Keratinocyte (primary cell): ENCODE data around the gene MACF1. TPM values are rescaled to one million over a fixed set of nuclear protein-coding genes. Genes with fewer than 3 reads are reported as not detected.

Experiments
- DNase-seq: peaks from one replicate; pipeline ENCODE4 v3.0.0-alpha.2; 2011; ENCODE audit warnings: low read depth, missing footprints, low spot score
- FAIRE-seq: peaks from 2 replicates; lab custom pipeline; 2011; peaks lifted over from hg19 to GRCh38; lab: Jason Lieb, UNC
- H2AFZ ChIP-seq: 2 replicates; pipeline ENCODE4 v1.6.0; 2012; ENCODE audit warnings: low read length, control low read depth, inconsistent platforms; ENCODE audit not compliant: control insufficient read depth
- H3K27ac ChIP-seq: 2 replicates; pipeline ENCODE4 v1.5.1; 2011; ENCODE audit warnings: low read length; ENCODE audit not compliant: control insufficient read depth, insufficient read depth
- H3K27me3 ChIP-seq: 3 replicates; pipeline ENCODE4 v1.6.0; 2011; ENCODE audit warnings: low read length; ENCODE audit not compliant: control insufficient read depth, insufficient read depth; ENCODE audit errors: extremely low read depth
- H3K36me3 ChIP-seq, 2 experiments: 2 replicates in 1 of 2; 3 replicates in 1 of 2; pipeline ENCODE4 v1.5.1; 2011; ENCODE audit warnings: low read length in 2 of 2, mild to moderate bottlenecking in 1 of 2; ENCODE audit not compliant: control insufficient read depth in 2 of 2, insufficient read depth in 2 of 2; ENCODE audit errors: extremely low read depth in 1 of 2
- H3K4me1 ChIP-seq: 3 replicates; pipeline ENCODE4 v1.5.1; 2011; ENCODE audit warnings: low read length; ENCODE audit not compliant: control insufficient read depth, insufficient read depth; ENCODE audit errors: extremely low read depth
- H3K4me2 ChIP-seq: 3 replicates; pipeline ENCODE4 v1.6.0; 2011; ENCODE audit warnings: low read depth, low read length; ENCODE audit not compliant: control insufficient read depth, insufficient read depth; ENCODE audit errors: extremely low read depth
- H3K4me3 ChIP-seq, 3 experiments: fragments of 200-600 bp in 1 of 3; sonication (generic) in 1 of 3; 2 replicates in 2 of 3; 3 replicates in 1 of 3; pipeline ENCODE4 v1.5.1; 2011 to 2016; ENCODE audit warnings: low read length in 3 of 3, mild to moderate bottlenecking in 3 of 3, control low read depth in 2 of 3, inconsistent platforms in 1 of 3, low read depth in 1 of 3, mixed read lengths in 1 of 3, mixed run types in 1 of 3, moderate library complexity in 1 of 3; ENCODE audit not compliant: control insufficient read depth in 2 of 3, insufficient read depth in 2 of 3; ENCODE audit errors: extremely low read depth in 1 of 3
- H3K79me2 ChIP-seq: 2 replicates; pipeline ENCODE4 v1.6.0; 2012; ENCODE audit warnings: low read length; ENCODE audit not compliant: control insufficient read depth, insufficient read depth
- H3K9ac ChIP-seq: 3 replicates; pipeline ENCODE4 v1.6.0; 2011; ENCODE audit warnings: low read length; ENCODE audit not compliant: control insufficient read depth, insufficient read depth; ENCODE audit errors: extremely low read depth
- H3K9me1 ChIP-seq: 3 replicates; pipeline ENCODE4 v1.6.0; 2011; ENCODE audit warnings: low read length; ENCODE audit not compliant: control insufficient read depth, insufficient read depth; ENCODE audit errors: extremely low read depth
- H3K9me3 ChIP-seq: 2 replicates; pipeline ENCODE4 v1.5.1; 2012; ENCODE audit warnings: low read depth, low read length; ENCODE audit not compliant: control insufficient read depth
- H4K20me1 ChIP-seq: 3 replicates; pipeline ENCODE4 v1.6.0; 2011; ENCODE audit warnings: low read length; ENCODE audit not compliant: control insufficient read depth, insufficient read depth; ENCODE audit errors: extremely low read depth
- EZH2 ChIP-seq: IDR thresholded peaks from one replicate; pipeline ENCODE4 v1.6.1; 2012; ENCODE audit warnings: inconsistent platforms, mild to moderate bottlenecking, low read length, moderate library complexity
- dilution Hi-C: fragments of 300-500 bp; cut with MboI; formaldehyde crosslinking; loops from one replicate; pipeline ENCODE4 v1.7.0; 2020; ENCODE audit warnings: low sequenced_read_pairs; ENCODE audit not compliant: extremely low pct_ligation_motif_present
- polyA plus RNA-seq, 5 experiments: library from polyadenylated mRNA; depleted of rRNA in 3 of 5; stranded (reverse) in 3 of 5; stranded (forward) in 1 of 5; unstranded in 1 of 5; fragments of >200 nt; gene quantifications; 1 replicate in 1 of 5; 2 replicates in 3 of 5; 3 replicates in 1 of 5; pipeline versions ENCODE4 v1.2.1 to v1.2.3, GENCODE V29; 2011 to 2012; ENCODE audit warnings: missing spikeins in 2 of 5, low read depth in 1 of 5, low replicate concordance in 1 of 5
- TF ChIP-seq, protein P1 (sequence below), 3 experiments: IDR thresholded peaks in 1 of 3; conservative IDR thresholded peaks in 1 of 3; optimal IDR thresholded peaks in 1 of 3; 2 replicates in 2 of 3; 3 replicates in 1 of 3; pipeline versions ENCODE3 to v1.5.1; 2011; ENCODE audit warnings: low read length in 3 of 3, mild to moderate bottlenecking in 3 of 3, moderate library complexity in 2 of 3, control low read depth in 1 of 3, inconsistent platforms in 1 of 3; ENCODE audit not compliant: insufficient read depth in 2 of 3; ENCODE audit errors: extremely low read depth in 1 of 3

The MACF1 gene
- polyA plus RNA-seq, 1 donor (not counting 4 experiments of a cell fraction or from before 2014, with no cell fraction given) = 111 TPM

DNA sequence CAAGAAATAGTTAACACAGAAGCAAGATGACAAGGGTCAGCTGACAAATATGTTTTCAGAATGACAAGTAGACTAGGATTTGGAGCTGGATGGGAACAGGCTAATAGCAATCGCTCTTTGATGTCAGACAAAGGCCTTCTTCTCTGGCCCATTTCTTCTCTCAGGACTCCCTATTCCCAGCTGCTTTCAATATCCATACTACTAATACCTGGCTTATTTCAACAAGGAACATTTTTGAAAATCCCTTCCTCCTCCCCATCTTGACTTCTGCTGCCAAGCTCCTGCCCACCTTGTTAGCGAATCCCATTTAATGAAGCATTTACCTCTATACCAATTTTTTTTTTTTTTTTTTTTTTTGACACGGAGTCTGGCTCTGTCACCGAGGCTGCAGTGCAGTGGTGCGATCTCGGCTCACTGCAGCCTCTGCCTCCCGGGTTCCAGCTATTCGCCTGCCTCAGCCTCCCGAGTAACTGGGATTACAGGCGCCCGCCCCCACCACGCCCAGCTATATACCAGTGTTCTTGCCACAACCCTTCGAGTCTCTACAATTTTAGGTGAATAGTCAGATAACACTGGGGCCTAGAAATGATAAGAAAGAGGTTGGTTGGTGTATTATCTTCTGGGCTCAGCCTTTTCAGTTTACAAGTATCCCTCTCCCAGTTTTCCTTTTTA lies 68.4 kb downstream of the MACF1 start:
- Histone ChIP-seq H3K9ac (no peak overlapping the region), H3K27me3 (no peaks in the 10 kb centered on the region), H3K4me3 (no peak overlapping the region), H3K27ac (no peak overlapping the region), H3K9me3 (no peaks in the 10 kb centered on the region), H3K4me1 (peaks cover 55% of the 10 kb centered on the region), H3K4me2 (no peak overlapping the region), H2AFZ (no peak overlapping the region), H3K9me1 (peaks cover 5% of the 10 kb centered on the region), H3K79me2 (peaks cover 77% of the 10 kb centered on the region), H3K36me3 (peaks cover 8 to 13% of the 10 kb centered on the region in 2 experiments), H4K20me1 (peaks cover 5% of the 10 kb centered on the region)
- FAIRE-seq (no peak), DNase-seq (no peak)
- TF ChIP-seq, protein P1, sequence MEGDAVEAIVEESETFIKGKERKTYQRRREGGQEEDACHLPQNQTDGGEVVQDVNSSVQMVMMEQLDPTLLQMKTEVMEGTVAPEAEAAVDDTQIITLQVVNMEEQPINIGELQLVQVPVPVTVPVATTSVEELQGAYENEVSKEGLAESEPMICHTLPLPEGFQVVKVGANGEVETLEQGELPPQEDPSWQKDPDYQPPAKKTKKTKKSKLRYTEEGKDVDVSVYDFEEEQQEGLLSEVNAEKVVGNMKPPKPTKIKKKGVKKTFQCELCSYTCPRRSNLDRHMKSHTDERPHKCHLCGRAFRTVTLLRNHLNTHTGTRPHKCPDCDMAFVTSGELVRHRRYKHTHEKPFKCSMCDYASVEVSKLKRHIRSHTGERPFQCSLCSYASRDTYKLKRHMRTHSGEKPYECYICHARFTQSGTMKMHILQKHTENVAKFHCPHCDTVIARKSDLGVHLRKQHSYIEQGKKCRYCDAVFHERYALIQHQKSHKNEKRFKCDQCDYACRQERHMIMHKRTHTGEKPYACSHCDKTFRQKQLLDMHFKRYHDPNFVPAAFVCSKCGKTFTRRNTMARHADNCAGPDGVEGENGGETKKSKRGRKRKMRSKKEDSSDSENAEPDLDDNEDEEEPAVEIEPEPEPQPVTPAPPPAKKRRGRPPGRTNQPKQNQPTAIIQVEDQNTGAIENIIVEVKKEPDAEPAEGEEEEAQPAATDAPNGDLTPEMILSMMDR (optimal IDR thresholded peaks at IDR 0.05 in 1 of 3, IDR thresholded peaks at IDR 0.05 in 1 of 3, conservative IDR thresholded peaks at IDR 0.05 in 1 of 3; ENCODE audit: extremely low read depth in 1 of 3, insufficient read depth in 2 of 3, low read length in 3 of 3) = no peak
- no peak for TF ChIP-seq EZH2
- dilution Hi-C loops = no loop called here

DNA sequence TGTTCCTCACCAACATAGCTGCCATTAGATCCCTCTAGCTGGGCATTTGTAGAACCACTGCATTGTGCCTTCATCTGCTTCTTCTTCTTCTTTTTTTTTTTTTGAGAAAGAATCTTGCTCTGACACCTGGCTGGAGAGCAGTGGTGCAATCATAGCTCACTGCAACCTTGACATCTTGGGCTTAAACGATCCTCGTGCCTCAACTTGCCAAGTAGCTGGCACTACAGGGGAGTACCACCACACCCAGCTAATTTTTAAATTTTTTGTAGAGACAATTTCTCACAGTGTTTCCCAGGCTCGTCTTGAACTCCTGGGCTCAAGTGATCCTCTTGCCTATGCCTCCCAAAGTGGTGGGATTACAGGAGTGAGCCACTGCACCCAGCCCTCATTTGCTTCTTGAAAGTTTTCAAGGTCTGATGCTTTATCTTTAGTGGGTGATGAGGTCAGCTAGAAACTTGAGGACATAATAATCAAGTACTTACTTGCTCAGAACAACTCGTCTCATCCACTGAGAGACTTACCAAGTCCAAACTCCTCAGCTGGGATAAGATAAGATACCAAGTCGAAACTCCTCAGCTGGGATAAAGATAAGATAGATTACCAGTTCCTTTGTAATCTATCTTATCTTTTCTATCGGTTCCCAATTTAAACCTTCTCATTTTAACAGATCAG lies 71.5 kb downstream of the MACF1 start:
- peak overlapping the region in 2 of 3 experiments; percentile 44 to 48 for H3K4me3 ChIP-seq
- peak overlapping the region; percentile 91 for H3K27ac ChIP-seq
- no peak for DNase-seq
- TF ChIP-seq, protein P1 (optimal IDR thresholded peaks at IDR 0.05 in 1 of 3, IDR thresholded peaks at IDR 0.05 in 1 of 3, conservative IDR thresholded peaks at IDR 0.05 in 1 of 3; ENCODE audit: extremely low read depth in 1 of 3, insufficient read depth in 2 of 3, low read length in 3 of 3) = no peak
- no peak for TF ChIP-seq EZH2
- no peaks in the 10 kb centered on the region for H3K27me3 ChIP-seq
- H3K79me2 ChIP-seq = peaks cover 76% of the 10 kb centered on the region
- dilution Hi-C loops = no loop called here
- H3K9me1 ChIP-seq = no peaks in the 10 kb centered on the region
- peak; percentile 78 for FAIRE-seq
- peaks cover 42% of the 10 kb centered on the region for H3K4me1 ChIP-seq
- H2AFZ ChIP-seq = no peak overlapping the region
- peak overlapping the region; percentile 95 for H3K4me2 ChIP-seq
- no peaks in the 10 kb centered on the region for H3K9me3 ChIP-seq
- H3K9ac ChIP-seq = peak overlapping the region; percentile 51
- H4K20me1 ChIP-seq = peaks cover 5% of the 10 kb centered on the region
- H3K36me3 ChIP-seq = peaks cover 1 to 4% of the 10 kb centered on the region in 2 experiments
